ENCODE data around the gene NABP1. TPM values are rescaled to one million over a fixed set of nuclear protein-coding genes. Genes with fewer than 3 reads are reported as not detected.
A peak's percentile ranks its signal among the peaks of the same experiment; 100 is the strongest.

The NABP1 gene
- total and polyA plus RNA-seq, 3 experiments from 2014 or later = 13.9 to 48.2 (median 44.9) TPM

DNA sequence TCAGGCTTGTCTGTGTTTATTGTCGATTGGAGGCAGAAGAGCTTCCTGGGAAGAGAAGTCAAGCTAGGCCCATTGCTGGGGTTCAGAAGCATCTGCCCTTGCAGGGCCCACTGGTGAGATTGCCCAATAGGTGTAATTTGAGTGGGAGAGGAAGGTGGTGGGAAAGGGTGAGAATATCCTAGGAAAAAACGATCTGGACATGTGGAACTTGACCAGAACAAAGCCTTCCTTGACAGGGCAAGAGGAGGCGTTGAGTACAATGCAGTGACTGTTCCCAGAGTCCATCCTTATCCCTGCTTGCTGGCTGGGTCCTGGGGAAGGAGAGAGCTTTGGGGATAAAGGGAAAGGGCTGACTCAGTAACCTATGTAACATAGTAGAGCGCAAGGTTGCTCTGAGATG lies 27.1 kb downstream of the NABP1 start:
- H3K27ac ChIP-seq (ENCODE audit: low read depth, low read length) = no peak overlapping the region
- H3K27me3 ChIP-seq (ENCODE audit: insufficient read depth, low read length, poor library complexity, severe bottlenecking) = no peaks in the 10 kb centered on the region
- H3K36me3 ChIP-seq (ENCODE audit: insufficient read depth, low read length) = no peaks in the 10 kb centered on the region
- H3K4me1 Mint-ChIP-seq = no peaks in the 10 kb centered on the region
- ChIA-PET POLR2A (no interaction called here), CTCF (interaction anchor here (1.0 kb wide), 1 partner anchor 138 kb away, joined by 3 read pairs; no protein-coding TSS in a partner anchor)
- H3K27me3 Mint-ChIP-seq = no peaks in the 10 kb centered on the region
- no peaks in the 10 kb centered on the region for H3K9me3 ChIP-seq (ENCODE audit: low read length)
- DNase-seq = no peak
- H3K36me3 Mint-ChIP-seq = peaks cover 21 to 45% (median 22%) of the 10 kb centered on the region in 3 donors
- no peaks in the 10 kb centered on the region for H3K4me1 ChIP-seq (ENCODE audit: insufficient read depth, low read length)
- H3K4me3 ChIP-seq (ENCODE audit: low read length) = no peak overlapping the region
- H3K27ac Mint-ChIP-seq = no peak overlapping the region
- no peak overlapping the region for H3K4me3 Mint-ChIP-seq
- H3K9me3 Mint-ChIP-seq = no peaks in the 10 kb centered on the region

DNA sequence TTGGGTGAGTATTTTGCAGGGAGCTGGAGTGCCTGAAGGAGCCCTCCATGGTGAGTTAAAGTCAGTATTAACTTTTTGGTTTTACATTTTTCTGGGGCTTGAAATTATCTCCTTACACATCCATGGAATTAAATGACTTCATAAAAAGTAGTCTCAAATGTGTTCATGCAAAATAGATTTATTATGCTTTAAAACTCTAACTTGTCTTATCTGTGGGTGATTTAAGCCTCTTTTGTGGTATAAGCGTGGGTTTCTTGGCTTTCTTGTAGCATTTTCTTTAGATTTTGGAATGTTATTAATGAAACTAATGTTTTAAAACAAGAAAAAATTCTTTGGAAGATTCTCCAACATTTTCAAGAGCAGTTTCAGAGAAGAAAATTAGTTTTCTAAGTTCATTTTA lies 27.8 kb downstream of the NABP1 start:
- no peak overlapping the region for H3K27ac ChIP-seq (ENCODE audit: low read depth, low read length)
- H3K9me3 ChIP-seq (ENCODE audit: low read length) = no peaks in the 10 kb centered on the region
- DNase-seq = no peak
- Mint-ChIP-seq H3K4me1 (no peaks in the 10 kb centered on the region), H3K36me3 (peaks cover 19 to 47% (median 26%) of the 10 kb centered on the region in 3 donors), H3K27me3 (no peaks in the 10 kb centered on the region), H3K9me3 (no peaks in the 10 kb centered on the region), H3K27ac (peak overlapping the region in 1 of 8 donors; percentile 23), H3K4me3 (no peak overlapping the region)
- H3K36me3 ChIP-seq (ENCODE audit: insufficient read depth, low read length) = no peaks in the 10 kb centered on the region
- no peaks in the 10 kb centered on the region for H3K27me3 ChIP-seq (ENCODE audit: insufficient read depth, low read length, poor library complexity, severe bottlenecking)
- CTCF ChIA-PET = no interaction called here
- no peaks in the 10 kb centered on the region for H3K4me1 ChIP-seq (ENCODE audit: insufficient read depth, low read length)
- POLR2A ChIA-PET = no interaction called here
- no peak overlapping the region for H3K4me3 ChIP-seq (ENCODE audit: low read length)

DNA sequence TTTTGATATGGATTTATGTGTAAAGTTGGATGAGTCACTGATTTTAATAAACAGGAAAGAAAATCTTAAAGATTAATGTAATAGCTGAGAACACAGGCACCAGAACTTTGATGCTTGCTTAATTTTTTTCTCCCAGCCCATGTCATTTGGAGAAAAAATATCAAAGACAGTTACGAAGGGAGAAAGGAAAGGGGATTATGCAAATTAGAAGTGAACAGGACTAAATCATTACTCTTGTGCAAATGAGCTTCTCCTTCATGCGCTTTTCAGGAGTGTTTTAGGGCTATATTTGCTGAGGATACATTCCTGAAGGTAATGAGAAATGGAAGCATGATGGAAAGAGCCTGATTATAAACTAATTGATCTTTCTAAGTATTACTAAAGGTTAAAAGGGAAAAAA lies 28.9 kb downstream of the NABP1 start:
- Histone ChIP-seq H3K36me3 (ENCODE audit: insufficient read depth, low read length) (no peaks in the 10 kb centered on the region), H3K4me3 (ENCODE audit: low read length) (no peak overlapping the region), H3K9me3 (ENCODE audit: low read length) (no peaks in the 10 kb centered on the region), H3K27me3 (ENCODE audit: insufficient read depth, low read length, poor library complexity, severe bottlenecking) (no peaks in the 10 kb centered on the region), H3K27ac (ENCODE audit: low read depth, low read length) (no peak overlapping the region), H3K4me1 (ENCODE audit: insufficient read depth, low read length) (no peaks in the 10 kb centered on the region)
- no peaks in the 10 kb centered on the region for H3K27me3 Mint-ChIP-seq
- no peaks in the 10 kb centered on the region for H3K9me3 Mint-ChIP-seq
- H3K4me3 Mint-ChIP-seq = no peak overlapping the region
- no peaks in the 10 kb centered on the region for H3K4me1 Mint-ChIP-seq
- H3K36me3 Mint-ChIP-seq = peaks cover 16 to 40% (median 26%) of the 10 kb centered on the region in 3 donors
- ChIA-PET POLR2A (interaction anchor here (0.7 kb wide), 1 partner anchor 123 kb away, joined by 5 read pairs; no protein-coding TSS in a partner anchor), CTCF (interaction anchor here (0.7 kb wide), 1 partner anchor 10 kb away, joined by 3 read pairs; no protein-coding TSS in a partner anchor)
- no peak overlapping the region for H3K27ac Mint-ChIP-seq
- DNase-seq = no peak

DNA sequence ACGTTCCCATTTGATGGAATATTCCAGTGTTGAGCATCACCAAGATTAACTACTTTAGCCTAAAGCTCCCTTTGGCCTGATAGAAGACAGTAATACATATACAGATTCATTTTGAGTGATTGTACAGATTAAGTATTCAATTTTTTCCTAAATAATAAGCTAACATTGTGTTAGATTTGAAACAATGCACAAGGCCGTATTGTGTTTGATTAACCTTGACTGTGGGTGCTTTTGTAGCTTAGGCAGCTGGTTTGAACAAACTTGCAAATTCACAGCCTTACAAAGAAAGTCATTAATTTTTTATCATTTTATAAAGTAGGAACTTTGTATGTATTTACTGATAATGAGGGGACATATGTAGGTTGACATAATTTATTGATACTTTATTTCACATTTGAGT lies 29.6 kb downstream of the NABP1 start:
- Histone ChIP-seq H3K27ac (ENCODE audit: low read depth, low read length) (no peak overlapping the region), H3K4me3 (ENCODE audit: low read length) (no peak overlapping the region), H3K27me3 (ENCODE audit: insufficient read depth, low read length, poor library complexity, severe bottlenecking) (no peaks in the 10 kb centered on the region), H3K36me3 (ENCODE audit: insufficient read depth, low read length) (no peaks in the 10 kb centered on the region), H3K4me1 (ENCODE audit: insufficient read depth, low read length) (no peaks in the 10 kb centered on the region), H3K9me3 (ENCODE audit: low read length) (no peaks in the 10 kb centered on the region)
- Mint-ChIP-seq H3K4me1 (no peaks in the 10 kb centered on the region), H3K9me3 (no peaks in the 10 kb centered on the region), H3K36me3 (peaks cover 15 to 36% (median 26%) of the 10 kb centered on the region in 3 donors), H3K27me3 (no peaks in the 10 kb centered on the region), H3K4me3 (no peak overlapping the region), H3K27ac (no peak overlapping the region)
- DNase-seq = no peak
- POLR2A ChIA-PET = no interaction called here
- CTCF ChIA-PET = interaction anchor here (0.7 kb wide), 1 partner anchor 135 kb away, joined by 3 read pairs; no protein-coding TSS in a partner anchor

DNA sequence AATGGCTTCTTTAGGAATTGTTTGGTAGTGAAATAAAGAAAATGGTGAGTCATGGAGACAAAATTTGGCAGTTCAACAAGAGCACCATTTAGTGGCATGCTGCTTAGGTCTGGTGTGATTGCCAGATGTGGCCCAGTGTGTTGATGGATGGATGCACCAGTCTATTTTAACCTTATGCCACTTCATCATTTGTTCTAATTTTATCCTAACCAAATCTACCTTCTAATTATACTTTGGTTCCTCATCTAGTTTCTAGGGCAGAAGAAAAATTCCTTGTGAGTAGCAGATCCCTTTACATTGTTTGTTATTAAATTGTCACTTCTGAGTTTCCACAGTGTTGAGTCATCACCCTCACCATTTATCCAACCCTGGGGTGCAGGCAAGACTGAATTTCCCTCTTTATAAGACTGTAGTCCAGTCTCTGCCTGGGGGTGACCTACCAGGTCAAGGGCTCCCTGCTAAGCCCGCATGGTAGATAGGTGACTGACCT lies 32.5 kb downstream of the NABP1 start:
- no peaks in the 10 kb centered on the region for H3K4me1 Mint-ChIP-seq
- Histone ChIP-seq H3K4me3 (ENCODE audit: low read length) (no peak overlapping the region), H3K27ac (ENCODE audit: low read depth, low read length) (no peak overlapping the region), H3K4me1 (ENCODE audit: insufficient read depth, low read length) (no peaks in the 10 kb centered on the region), H3K27me3 (ENCODE audit: insufficient read depth, low read length, poor library complexity, severe bottlenecking) (no peaks in the 10 kb centered on the region), H3K9me3 (ENCODE audit: low read length) (no peaks in the 10 kb centered on the region), H3K36me3 (ENCODE audit: insufficient read depth, low read length) (no peaks in the 10 kb centered on the region)
- no peaks in the 10 kb centered on the region for H3K27me3 Mint-ChIP-seq
- no peak overlapping the region for H3K4me3 Mint-ChIP-seq
- peaks cover 15 to 26% (median 22%) of the 10 kb centered on the region in 3 donors for H3K36me3 Mint-ChIP-seq
- no peaks in the 10 kb centered on the region for H3K9me3 Mint-ChIP-seq
- ChIA-PET POLR2A (no interaction called here), CTCF (no interaction called here)
- peak overlapping the region in 1 of 8 donors; percentile 23 for H3K27ac Mint-ChIP-seq
- no peak for DNase-seq

DNA sequence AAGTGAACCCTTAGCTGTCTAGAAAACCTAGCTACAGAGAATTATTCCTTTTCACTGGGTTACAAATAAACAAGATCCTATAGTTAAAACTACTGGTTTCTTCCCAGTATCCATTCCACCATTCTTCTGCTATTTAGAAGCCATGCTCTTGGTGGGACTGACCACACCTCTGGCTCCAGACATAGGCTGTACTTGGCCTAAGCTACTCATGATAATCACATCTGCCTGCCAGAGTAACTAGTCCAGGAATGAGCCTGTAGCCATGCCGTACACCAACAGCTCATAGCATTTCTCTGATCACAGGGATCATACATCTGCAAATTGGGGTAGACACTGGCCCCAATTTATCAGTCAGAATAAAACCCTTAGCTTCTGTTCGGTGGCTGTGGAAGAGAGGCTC lies 33.7 kb downstream of the NABP1 start:
- H3K4me1 Mint-ChIP-seq = no peaks in the 10 kb centered on the region
- no peak overlapping the region for H3K27ac Mint-ChIP-seq
- Histone ChIP-seq H3K4me3 (ENCODE audit: low read length) (no peak overlapping the region), H3K27ac (ENCODE audit: low read depth, low read length) (no peak overlapping the region), H3K36me3 (ENCODE audit: insufficient read depth, low read length) (no peaks in the 10 kb centered on the region), H3K27me3 (ENCODE audit: insufficient read depth, low read length, poor library complexity, severe bottlenecking) (no peaks in the 10 kb centered on the region), H3K4me1 (ENCODE audit: insufficient read depth, low read length) (no peaks in the 10 kb centered on the region), H3K9me3 (ENCODE audit: low read length) (no peaks in the 10 kb centered on the region)
- peaks cover 14 to 20% (median 19%) of the 10 kb centered on the region in 3 donors for H3K36me3 Mint-ChIP-seq
- ChIA-PET POLR2A (no interaction called here), CTCF (interaction anchor here (1.2 kb wide), 1 partner anchor 137 kb away, joined by 3 read pairs; no protein-coding TSS in a partner anchor)
- H3K27me3 Mint-ChIP-seq = no peaks in the 10 kb centered on the region
- no peak for DNase-seq
- H3K9me3 Mint-ChIP-seq = no peaks in the 10 kb centered on the region
- H3K4me3 Mint-ChIP-seq = no peak overlapping the region

DNA sequence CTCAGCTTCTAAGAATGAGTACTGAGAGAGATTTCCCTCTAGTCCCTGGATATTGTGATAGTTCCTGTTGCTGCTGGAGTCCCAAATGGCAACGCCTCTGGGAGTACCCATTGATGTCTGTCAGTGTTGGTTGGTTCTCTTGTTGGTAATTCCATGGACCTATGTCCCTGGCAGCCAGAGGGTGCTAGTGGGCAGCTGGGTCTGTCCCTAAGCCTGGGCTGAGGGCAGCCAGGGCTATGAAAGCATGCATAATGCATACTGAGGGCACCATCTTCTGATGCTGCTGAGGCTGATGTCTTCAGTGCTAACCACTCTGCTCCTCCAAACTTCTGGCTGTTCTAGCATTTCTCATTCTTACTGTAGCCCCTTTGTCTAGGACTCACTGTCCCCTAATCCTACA lies 35.9 kb downstream of the NABP1 start:
- CTCF ChIA-PET = no interaction called here
- Mint-ChIP-seq H3K27ac (no peak overlapping the region), H3K4me1 (no peaks in the 10 kb centered on the region), H3K36me3 (peaks cover 7 to 14% (median 12%) of the 10 kb centered on the region in 3 donors), H3K4me3 (no peak overlapping the region), H3K9me3 (no peaks in the 10 kb centered on the region), H3K27me3 (no peaks in the 10 kb centered on the region)
- Histone ChIP-seq H3K36me3 (ENCODE audit: insufficient read depth, low read length) (no peaks in the 10 kb centered on the region), H3K4me1 (ENCODE audit: insufficient read depth, low read length) (no peaks in the 10 kb centered on the region), H3K27me3 (ENCODE audit: insufficient read depth, low read length, poor library complexity, severe bottlenecking) (no peaks in the 10 kb centered on the region), H3K9me3 (ENCODE audit: low read length) (no peaks in the 10 kb centered on the region), H3K4me3 (ENCODE audit: low read length) (no peak overlapping the region), H3K27ac (ENCODE audit: low read depth, low read length) (no peak overlapping the region)
- DNase-seq = no peak
- POLR2A ChIA-PET = no interaction called here

DNA sequence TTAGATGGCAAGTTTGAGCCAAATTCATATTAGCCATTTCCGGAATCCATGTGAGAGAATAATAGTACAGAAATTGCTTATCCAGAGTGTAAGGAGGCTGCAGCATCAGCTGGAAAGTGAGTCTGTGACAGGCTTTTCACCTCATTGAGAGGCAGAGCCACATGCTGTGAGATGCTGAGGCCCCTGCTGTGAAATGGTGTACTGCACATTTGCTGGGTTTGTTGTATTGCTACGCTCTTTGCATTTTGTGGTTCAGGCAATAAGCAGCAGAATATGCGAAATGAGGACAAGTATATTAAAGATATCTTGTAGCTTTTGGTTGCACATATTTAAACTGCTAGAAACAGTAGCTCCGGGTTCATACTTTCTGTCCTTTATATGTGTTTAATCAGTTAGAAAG lies 37.0 kb downstream of the NABP1 start:
- no peak overlapping the region for H3K4me3 Mint-ChIP-seq
- no peak overlapping the region for H3K27ac Mint-ChIP-seq
- peaks cover 3 to 6% (median 5%) of the 10 kb centered on the region in 3 donors for H3K36me3 Mint-ChIP-seq
- no peak overlapping the region for H3K4me3 ChIP-seq (ENCODE audit: low read length)
- no peaks in the 10 kb centered on the region for H3K36me3 ChIP-seq (ENCODE audit: insufficient read depth, low read length)
- H3K27ac ChIP-seq (ENCODE audit: low read depth, low read length) = no peak overlapping the region
- no peaks in the 10 kb centered on the region for H3K4me1 Mint-ChIP-seq
- POLR2A ChIA-PET = interaction anchor here (0.5 kb wide), 1 partner anchor 1436 kb away, joined by 4 read pairs; no protein-coding TSS in a partner anchor
- DNase-seq = no peak
- CTCF ChIA-PET = interaction anchor here (0.9 kb wide), 1 partner anchor 18 kb away, joined by 3 read pairs; no protein-coding TSS in a partner anchor
- no peaks in the 10 kb centered on the region for H3K9me3 Mint-ChIP-seq
- H3K9me3 ChIP-seq (ENCODE audit: low read length) = no peaks in the 10 kb centered on the region
- H3K27me3 Mint-ChIP-seq = no peaks in the 10 kb centered on the region
- no peaks in the 10 kb centered on the region for H3K4me1 ChIP-seq (ENCODE audit: insufficient read depth, low read length)
- H3K27me3 ChIP-seq (ENCODE audit: insufficient read depth, low read length, poor library complexity, severe bottlenecking) = no peaks in the 10 kb centered on the region
